Heart left ventricle (tissue), 13 donors: ENCODE measurements around the gene IFNGR2.

Source experiments
- POLR2A ChIP-seq, 2 donors: fragments of 450-650 bp; IDR thresholded peaks; one replicate each; pipeline ENCODE4 v1.6.1; 2017; ENCODE audit warnings: antibody characterized with exemption in 2 of 2, mild to moderate bottlenecking in 2 of 2, moderate library complexity in 2 of 2
- TF ChIP-seq, protein P1 (sequence below), 12 donors: fragments of 200-600 bp; sonication (generic) in 4 of 12; IDR thresholded peaks; one replicate each; pipeline versions ENCODE4 v1.5.0 to v1.8.0; 2018 to 2022; ENCODE audit warnings: antibody characterized with exemption in 12 of 12, mild to moderate bottlenecking in 5 of 12
- donor health status: ischemic (EF 13 %, LVEDD 7.1; RV severe dilation, severe dysfunction).
- donor health status: DM: no; HTN: yes; CAD: no.
- donor health status: DM: no; HTN: no; CAD: no.
- donor health status: ischemic (EF 25% LVEDD 6.9; RV normal size, moderate dysfunction).
- donor health status: ischemic (EF 25% LVEDD 5.7; RV mildly dilated, moderate dysfunction).
- donor health status: ischemic (EF 35%, LVEDD 5.7; RV mildly dilated, moderate dysfunction).
- donor health status: nonischemic (EF 11% LVEDD 7.7; RV severe dilation, severe dysfunction).
- donor health status: DM: yes; HTN: yes; CAD: no.
- donor health status: PGD.
- donor health status: ischemic (EF 29% LVEDD 5.4; RV normal size, mild dysfunction).
- donor health status: nonischemic (EF 23%, LVEDD 6.1; RV moderate dilation, normal function).

DNA sequence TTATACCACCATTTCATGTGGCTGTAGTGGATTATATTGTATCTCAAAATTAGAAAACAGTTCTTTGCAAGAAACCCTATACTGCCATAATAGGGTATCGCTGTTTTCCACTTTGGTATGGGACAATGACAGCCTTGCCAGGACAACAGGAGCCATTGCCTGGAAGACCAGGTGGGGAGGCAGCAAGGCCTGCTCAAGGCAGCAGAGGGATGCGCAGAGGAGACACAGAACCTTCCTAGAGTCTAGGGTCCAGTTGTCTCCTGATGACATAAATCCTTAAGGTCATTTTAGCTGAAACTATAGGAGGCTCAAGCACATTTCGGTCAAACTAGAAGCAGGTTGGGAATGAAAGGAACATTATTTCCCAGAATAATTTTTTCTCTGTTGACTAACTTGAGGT is 27.6 kb downstream of the IFNGR2 start:
- TF ChIP-seq, protein P1, sequence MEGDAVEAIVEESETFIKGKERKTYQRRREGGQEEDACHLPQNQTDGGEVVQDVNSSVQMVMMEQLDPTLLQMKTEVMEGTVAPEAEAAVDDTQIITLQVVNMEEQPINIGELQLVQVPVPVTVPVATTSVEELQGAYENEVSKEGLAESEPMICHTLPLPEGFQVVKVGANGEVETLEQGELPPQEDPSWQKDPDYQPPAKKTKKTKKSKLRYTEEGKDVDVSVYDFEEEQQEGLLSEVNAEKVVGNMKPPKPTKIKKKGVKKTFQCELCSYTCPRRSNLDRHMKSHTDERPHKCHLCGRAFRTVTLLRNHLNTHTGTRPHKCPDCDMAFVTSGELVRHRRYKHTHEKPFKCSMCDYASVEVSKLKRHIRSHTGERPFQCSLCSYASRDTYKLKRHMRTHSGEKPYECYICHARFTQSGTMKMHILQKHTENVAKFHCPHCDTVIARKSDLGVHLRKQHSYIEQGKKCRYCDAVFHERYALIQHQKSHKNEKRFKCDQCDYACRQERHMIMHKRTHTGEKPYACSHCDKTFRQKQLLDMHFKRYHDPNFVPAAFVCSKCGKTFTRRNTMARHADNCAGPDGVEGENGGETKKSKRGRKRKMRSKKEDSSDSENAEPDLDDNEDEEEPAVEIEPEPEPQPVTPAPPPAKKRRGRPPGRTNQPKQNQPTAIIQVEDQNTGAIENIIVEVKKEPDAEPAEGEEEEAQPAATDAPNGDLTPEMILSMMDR (IDR thresholded peaks at IDR 0.05) = no peak
- TF ChIP-seq POLR2A (IDR thresholded peaks at IDR 0.05) = no peak
